ENCODE data around the gene SRD5A1.

DNA sequence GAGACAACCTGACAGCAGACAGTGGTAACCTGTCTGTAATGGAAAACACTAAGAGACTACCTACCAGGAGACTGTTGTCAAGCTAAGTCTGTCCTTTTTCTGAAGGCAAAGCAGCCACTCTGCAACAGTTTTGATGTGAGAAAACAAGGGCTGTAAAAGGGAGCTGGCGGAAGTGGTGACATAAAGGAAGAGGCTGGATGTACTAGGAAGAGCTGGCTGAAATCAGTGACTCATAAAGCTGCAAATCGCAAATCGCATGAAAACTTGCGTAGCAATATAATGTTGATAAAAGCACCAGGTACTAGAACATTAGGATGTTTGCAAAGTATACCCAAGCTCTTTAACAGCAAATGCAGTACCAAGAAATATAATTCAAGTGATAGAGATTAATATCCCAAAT lies 1.8 kb upstream of the SRD5A1 start:
- TF ChIP-seq, protein P1, sequence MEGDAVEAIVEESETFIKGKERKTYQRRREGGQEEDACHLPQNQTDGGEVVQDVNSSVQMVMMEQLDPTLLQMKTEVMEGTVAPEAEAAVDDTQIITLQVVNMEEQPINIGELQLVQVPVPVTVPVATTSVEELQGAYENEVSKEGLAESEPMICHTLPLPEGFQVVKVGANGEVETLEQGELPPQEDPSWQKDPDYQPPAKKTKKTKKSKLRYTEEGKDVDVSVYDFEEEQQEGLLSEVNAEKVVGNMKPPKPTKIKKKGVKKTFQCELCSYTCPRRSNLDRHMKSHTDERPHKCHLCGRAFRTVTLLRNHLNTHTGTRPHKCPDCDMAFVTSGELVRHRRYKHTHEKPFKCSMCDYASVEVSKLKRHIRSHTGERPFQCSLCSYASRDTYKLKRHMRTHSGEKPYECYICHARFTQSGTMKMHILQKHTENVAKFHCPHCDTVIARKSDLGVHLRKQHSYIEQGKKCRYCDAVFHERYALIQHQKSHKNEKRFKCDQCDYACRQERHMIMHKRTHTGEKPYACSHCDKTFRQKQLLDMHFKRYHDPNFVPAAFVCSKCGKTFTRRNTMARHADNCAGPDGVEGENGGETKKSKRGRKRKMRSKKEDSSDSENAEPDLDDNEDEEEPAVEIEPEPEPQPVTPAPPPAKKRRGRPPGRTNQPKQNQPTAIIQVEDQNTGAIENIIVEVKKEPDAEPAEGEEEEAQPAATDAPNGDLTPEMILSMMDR (IDR thresholded peaks at IDR 0.05; ENCODE audit: low read length) = no peak
- TF ChIP-seq EZH2 (optimal IDR thresholded peaks at IDR 0.05; ENCODE audit: low read depth, low read length) (no peak), EZH2phosphoT487 (IDR thresholded peaks at IDR 0.05; ENCODE audit: low read length) (no peak)

Measured in MM.1S (cell line).